D341Med (cell line): ENCODE results near the gene WDR37.

Experiments used
- DNase-seq: peaks from one replicate; pipeline ENCODE4 v3.0.0; 2012; ENCODE audit warnings: low spot score

The WDR37 gene

DNA sequence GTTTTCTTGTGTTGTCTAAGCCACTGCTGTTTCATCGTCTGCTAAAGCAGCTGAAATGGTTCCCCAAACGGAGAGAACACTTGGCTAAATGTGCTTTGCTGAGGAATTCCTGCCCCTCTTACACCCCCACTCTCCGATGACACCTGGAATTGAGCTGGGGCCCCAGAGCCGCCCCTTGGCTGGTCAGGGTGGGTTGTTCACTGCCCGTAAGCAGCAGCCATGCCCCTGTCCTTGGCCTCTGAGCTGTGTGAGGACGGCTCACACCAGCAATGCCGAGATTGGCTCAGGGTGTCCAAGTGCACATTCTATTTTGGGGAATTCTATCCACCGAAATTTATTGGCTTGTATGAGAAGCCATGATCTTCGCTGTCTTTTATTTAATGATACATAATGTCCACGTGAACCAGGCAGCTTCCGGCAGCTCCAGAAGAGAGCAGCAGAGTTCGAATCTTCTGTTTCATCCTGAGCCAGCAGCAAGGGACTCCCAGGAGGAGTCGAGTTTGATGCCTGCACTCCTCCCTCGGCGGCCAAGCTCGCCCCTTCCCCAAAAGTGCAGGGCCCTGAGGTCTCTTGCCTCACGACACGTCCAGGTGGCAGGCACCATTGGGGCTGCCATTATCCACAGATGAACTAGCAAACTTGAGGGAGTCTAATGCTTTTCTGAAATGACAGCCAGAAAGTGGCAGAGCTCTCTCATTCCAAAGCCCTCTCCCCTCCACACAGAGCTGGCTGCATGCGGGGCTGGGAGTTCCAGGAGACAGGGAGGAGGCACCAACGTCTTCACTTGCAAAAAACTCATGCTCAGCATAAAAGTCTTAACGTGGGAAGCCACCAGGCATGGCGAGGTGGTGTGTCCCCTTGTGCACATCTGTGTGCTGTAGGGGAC lies 114.0 kb downstream of the WDR37 start:
- DNase-seq: no peak

DNA sequence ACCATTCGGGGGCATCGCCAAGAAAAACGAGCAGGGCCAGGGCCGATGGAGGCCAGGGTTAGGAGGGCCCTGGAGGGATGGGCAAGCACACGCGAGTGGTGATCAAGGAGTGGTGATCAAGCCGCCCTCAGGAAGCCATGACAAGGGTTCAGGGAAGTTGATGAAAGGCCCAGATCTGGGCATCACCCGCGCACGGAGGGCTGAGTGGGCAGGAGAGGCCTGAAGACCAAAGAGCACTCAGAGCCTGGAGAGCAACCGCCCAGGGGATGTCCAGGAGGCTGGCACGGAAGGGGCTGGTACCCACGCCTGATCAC lies 114.6 kb downstream of the WDR37 start:
- no peak for DNase-seq

DNA sequence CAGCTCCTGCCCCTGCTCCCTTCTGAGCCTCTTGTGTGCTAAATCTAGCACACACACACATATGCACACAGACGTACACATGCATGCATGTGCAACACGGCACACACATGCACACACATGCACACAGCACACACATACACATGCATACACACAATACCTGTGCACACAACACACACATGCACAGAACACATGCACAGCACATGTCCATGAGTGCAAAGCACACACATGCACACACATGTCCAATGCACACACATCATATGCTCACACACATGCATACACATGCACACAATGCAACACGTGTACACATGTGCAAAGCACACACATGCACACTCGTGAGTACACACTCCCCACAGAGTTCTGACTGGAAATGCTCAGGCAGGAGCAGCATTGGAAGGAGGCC lies 115.0 kb downstream of the WDR37 start:
- no peak for DNase-seq

DNA sequence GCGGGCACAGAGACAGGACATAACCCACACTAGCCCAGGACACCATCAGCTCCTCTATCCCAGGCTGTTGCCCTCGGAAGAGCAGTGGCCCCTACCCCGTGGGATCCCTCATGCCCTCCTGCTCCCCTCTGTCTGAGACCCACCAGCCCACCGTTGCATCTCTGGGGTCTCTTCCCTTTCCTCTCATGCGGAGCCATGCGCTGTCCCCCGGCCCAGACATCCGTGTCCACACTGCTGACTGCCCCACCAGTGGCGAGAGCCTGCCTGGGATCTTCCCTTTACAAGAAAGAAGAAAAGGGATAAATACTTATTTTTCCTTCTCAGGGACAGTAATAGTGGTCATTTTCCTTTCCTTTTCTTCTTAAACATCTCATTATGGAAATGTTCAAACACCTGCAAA lies 115.4 kb downstream of the WDR37 start:
- DNase-seq: no peak

- no peak for DNase-seq
Measured at GRCh38 chr10:1172256-1172984, 116.2 kb downstream of the WDR37 start.

GRCh38 chr10:1173091-1173490 lies 116.9 kb downstream of the WDR37 start:
- DNase-seq: no peak

- DNase-seq: no peak
Measured at GRCh38 chr10:1174022-1174421, 117.8 kb downstream of the WDR37 start.

DNA sequence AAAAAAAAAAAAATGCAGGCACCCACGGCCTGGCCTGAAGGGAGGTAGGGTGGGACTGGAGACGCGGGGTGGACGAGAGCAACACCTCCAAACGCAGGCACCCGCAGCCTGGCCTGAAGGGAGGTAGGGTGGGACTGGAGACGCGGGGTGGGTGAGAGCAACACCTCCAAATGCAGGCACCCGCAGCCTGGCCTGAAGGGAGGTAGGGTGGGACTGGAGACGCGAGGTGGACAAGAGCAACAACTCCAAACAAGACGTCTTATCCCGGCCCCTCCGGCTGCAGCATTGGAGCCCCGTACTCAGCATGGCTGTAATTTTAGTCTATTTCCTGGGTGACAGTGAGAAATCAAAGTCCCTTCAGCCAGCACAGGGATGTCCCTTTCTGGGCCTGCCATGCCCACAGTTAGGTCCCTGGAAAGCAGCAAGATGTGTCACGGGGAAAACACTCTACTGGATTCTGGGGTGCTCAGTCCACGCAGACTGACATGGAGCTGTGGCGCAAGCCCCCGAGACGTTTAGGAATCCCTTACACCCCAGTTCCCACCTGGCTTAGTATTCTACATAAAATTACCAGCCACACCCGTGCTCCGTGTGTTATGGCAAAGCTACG lies 119.9 kb downstream of the WDR37 start:
- DNase-seq: no peak

DNA sequence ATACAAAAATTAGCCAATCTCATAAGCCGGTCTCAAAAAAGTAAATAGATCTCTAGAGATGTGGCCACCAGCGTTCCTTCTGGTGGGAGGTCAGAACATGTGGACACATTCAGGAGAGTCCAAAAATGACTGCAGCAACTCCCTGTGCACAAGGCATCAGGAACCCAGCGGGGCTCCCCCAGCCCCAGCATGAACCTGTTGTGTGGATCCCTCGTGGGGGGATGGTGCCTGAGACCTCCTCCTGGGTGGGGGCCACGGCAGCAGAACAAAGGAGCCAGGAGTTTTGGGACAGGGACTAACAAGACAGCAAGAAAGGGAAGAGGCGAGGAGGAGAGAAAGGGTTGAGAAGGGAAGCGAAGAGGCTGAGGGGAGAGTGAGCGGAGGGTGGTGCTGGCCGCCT lies 121.8 kb downstream of the WDR37 start:
- no peak for DNase-seq

DNA sequence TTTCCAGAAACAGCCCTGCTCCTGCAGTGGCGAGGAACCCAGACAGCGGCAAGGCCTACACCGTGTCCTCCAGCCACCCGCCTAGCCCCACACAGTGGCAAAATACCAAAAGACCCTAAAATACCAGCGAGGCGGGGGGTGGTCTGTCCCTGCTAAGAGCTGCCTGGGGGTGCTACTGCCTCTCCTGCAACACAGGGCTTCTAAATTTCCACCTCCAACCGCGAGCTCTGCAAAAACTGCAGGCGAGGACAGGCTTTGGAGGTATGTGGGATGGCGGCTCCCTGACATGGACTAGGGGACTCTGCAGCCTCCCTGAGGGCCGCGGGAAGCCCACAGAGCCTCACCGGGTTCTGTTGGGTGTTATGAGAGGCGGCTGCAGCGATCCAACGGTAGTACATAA lies 122.3 kb downstream of the WDR37 start:
- DNase-seq: no peak

GRCh38 chr10:1179346-1180070 lies 123.3 kb downstream of the WDR37 start:
- DNase-seq: no peak

DNA sequence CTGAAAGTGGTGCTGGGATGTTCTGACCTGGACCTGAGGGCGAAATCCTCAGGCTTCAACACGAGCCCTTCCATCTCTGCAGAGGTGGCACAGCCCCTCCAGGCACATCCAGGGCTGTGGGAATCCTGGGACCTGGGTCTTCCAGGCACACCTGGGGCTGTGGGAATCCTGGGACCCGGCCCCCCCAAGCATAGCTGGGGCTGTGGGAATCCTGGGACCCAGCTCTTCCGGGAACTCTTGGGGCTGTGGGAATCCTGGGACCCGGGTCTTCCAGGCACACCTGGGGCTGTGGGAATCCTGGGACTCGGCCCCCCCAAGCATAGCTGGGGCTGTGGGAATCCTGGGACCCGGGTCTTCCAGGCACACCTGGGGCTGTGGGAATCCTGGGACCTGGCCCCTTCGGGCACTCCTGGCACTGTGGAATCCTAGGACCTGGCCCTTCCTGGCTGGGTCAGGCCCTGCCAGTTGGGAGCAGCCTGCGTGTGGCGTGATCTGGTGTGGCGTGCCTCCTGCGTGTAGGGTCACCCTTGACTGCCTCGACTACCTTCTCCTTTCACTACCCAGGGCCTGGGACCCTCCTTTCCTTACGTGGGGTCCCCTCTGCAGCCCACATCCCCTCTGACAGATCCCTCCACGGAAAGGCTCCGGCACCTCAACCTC lies 124.0 kb downstream of the WDR37 start:
- DNase-seq: no peak

DNA sequence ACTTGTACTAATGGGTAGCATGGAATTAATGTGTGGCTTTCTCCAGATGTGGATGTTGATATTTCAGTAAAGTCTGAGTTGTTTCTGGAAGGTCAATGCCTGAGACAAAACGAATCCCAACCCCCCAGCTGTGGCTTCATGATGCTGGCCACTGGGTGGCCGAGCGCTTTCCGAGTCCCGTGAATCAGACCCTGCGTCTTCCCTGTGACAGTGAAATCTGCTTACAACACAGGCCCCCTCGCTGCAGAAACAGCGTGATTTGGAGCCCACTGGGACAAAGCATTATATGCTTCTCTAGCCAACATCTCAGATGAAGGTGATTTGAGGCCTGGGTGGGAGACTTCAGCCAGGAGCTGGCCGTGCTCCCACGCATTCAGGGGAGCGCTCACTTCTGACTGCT lies 124.7 kb downstream of the WDR37 start:
- DNase-seq: no peak
